GM19240 (cell line): ENCODE data around the gene TMEM175.
A peak's percentile ranks its signal among the peaks of the same experiment; 100 is the strongest.

Experiments used
- DNase-seq: peaks from one replicate; pipeline ENCODE4 v3.0.0; 2011; ENCODE audit warnings: low spot score; ENCODE audit not compliant: insufficient read length

The TMEM175 gene, protein sequence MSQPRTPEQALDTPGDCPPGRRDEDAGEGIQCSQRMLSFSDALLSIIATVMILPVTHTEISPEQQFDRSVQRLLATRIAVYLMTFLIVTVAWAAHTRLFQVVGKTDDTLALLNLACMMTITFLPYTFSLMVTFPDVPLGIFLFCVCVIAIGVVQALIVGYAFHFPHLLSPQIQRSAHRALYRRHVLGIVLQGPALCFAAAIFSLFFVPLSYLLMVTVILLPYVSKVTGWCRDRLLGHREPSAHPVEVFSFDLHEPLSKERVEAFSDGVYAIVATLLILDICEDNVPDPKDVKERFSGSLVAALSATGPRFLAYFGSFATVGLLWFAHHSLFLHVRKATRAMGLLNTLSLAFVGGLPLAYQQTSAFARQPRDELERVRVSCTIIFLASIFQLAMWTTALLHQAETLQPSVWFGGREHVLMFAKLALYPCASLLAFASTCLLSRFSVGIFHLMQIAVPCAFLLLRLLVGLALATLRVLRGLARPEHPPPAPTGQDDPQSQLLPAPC

GRCh38 chr4:931960-932712 lies at the start of gene TMEM175, which contains the start of gene GAK:
TMEM175 (plus strand) TSS chr4:932460; CDS start chr4:947740, 15,280 bp downstream.
GAK (minus strand) TSS chr4:932316; CDS start chr4:932187, 129 bp downstream.
- peak; percentile 98 for DNase-seq

DNA sequence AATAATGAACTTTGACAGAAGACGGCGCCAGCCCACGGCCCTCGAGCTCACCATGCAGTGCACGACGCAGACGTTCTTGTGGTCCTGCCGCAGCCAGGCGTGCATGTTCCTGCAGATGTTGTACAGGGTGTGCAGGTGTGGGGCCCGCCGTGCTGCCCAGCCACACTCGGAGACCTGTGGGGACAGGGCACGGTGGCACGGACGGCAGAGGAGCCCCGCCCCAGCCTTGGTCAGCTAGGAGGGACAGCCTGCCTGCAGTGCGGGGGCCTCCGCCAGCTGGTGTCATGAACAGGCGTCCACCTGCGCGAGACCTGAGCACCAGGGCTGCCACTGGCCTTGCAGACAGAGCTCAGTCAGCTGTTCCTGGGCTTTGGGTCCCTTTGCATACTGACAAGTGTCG lies 49.6 kb upstream of the TMEM175 start:
- no peak for DNase-seq

DNA sequence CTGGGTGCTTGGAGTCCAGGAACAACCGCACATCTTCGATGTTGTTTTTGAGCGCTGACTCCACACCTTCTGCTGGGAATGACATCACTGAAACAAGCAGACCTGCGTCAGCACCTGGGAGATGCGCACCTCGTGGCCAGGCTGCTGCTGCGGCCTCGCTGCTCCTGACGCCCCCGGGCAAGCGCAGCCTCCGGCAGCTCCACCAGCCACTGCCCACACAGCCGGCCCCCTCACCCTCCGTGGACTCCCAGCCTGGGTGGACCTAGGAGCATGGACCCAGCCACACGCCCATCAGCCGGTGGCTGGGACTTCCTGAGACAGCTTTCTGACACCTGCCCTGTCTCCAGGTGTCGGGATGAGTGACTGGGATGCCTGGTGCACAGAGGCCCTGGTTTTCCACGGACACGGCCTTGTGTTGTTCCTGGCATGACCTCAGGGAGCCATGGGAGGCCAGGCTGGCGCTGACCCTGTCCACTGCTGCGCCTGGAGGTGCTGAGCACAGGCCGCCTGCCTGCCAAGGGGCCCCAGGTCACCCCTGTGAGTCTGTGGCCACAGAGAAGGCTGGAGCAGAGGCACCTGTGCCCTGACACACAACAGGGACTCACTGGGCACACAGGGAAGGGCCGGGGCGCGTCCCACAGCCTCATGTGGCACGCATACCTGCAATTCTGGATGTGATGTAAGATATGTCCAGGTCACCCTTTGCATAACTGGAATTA lies 48.7 kb upstream of the TMEM175 start:
- DNase-seq = no peak

- DNase-seq = no peak
These were observed 48.0 kb upstream of the TMEM175 start for GRCh38 chr4:884259-884658.

DNA sequence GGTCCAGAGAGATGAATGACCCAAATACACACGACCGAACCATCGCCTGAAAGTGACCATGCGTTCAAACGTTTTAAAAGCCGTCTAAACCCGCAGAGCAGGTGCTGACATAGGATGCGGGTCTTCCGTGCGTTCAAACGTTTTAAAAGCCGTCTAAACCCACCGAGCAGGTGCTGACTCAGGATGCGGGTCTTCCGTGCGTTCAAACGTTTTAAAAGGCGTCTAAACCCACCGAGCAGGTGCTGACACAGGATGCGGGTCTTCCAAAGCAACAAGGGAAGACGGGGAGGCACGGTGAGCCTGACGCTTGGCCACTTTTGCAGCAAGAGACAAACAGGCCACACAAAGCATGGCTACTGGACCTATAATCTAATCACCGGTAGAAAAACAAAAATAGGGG lies 47.4 kb upstream of the TMEM175 start:
- no peak for DNase-seq

GRCh38 chr4:885353-885752 lies 46.9 kb upstream of the TMEM175 start:
- DNase-seq = no peak

- no peak for DNase-seq
These were observed 46.0 kb upstream of the TMEM175 start for GRCh38 chr4:886244-886643.

GRCh38 chr4:887034-887763 lies 45.1 kb upstream of the TMEM175 start:
- no peak for DNase-seq

- DNase-seq = no peak
These were observed 44.2 kb upstream of the TMEM175 start for GRCh38 chr4:888029-888428.

DNA sequence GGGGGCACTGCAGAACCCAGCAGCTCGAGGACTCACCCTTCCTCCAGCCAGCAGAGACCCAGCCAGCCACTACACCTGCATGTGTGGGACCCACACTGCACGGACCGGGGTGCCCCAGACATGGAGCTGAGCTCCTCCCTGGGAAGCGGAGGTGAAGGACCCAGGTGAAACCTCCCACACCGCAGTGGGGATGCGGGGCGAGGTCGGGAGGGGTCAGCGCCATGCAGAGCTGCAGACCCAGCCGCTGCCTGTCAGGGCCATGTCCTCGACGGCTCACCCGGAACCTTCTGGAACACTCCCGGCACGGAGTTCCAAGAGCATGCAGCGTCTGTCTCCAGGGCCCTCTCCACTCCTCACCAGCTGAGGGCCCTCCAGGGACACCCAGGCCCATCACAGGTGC lies 42.7 kb upstream of the TMEM175 start:
- DNase-seq = no peak

DNA sequence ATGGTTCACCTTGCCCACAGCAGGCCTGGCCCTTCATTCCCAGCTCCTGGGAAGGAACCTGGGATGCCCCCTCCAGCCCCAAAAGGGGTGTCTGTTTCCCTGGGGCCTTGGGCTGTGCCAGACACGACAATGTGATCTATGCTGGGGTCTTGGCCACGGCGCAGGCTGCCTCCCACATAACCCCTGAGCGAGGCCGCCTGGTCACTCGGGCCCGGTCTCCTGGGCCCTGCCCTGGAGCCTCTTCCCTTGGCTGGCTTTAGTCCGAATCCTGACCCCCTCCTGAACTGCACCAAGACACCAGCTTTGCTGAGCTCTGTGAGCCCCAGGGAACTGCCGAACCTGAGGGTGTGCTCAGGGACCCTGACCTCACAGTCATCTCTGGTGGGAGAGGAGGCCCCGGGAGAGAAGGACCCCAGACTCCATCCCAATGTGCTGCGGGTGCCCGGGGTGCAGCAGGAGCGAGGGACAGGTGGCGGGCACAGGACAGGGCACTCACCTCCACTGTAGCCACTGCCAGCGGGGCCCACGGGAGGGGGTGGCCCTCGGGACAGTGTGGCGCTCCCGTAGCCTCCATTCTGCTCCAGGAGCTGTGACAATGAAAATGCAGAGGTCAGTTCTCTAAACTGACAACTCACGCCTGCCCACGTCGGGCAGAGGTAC lies 42.1 kb upstream of the TMEM175 start:
- DNase-seq = no peak

GRCh38 chr4:891747-892146 lies 40.5 kb upstream of the TMEM175 start:
- DNase-seq = no peak

- no peak for DNase-seq
These were observed 39.5 kb upstream of the TMEM175 start for GRCh38 chr4:892780-893179.

- DNase-seq = no peak
These were observed 38.8 kb upstream of the TMEM175 start for GRCh38 chr4:893276-893994.

DNA sequence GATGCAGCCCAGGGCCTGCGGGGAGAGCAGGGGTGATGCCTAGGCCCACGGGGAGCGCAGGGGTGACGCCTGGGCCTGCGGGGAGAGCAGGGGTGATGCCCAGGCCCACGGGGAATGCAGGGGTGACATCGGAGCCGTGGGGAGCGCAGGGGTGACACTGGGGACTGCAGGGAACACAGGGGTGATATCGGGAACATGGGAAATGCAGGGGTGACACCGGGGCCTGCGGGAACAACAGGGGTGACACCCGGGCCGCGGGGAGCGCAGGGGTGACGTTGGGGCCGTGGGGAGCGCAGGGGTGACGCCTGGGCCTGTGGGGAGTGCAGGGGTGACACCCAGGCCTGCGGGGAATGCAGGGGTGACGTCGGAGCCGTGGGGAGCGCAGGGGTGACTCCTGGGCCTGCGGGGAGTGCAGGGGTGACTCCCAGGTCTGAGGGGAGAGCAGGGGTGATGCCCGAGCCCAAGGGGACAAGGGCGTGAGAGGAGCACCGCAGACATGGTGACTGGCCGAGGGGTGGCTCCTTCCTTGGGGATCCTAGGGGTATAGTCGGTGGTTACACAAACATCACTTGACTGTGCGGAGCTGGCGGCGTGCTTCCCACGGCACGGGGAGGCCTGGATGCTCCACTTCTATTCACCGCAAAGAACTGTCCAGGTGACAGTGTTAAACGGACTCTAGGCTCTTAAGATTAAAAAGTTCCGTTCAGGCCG lies 38.1 kb upstream of the TMEM175 start:
- no peak for DNase-seq

GRCh38 chr4:895596-895995 lies 36.7 kb upstream of the TMEM175 start:
- DNase-seq = no peak

DNA sequence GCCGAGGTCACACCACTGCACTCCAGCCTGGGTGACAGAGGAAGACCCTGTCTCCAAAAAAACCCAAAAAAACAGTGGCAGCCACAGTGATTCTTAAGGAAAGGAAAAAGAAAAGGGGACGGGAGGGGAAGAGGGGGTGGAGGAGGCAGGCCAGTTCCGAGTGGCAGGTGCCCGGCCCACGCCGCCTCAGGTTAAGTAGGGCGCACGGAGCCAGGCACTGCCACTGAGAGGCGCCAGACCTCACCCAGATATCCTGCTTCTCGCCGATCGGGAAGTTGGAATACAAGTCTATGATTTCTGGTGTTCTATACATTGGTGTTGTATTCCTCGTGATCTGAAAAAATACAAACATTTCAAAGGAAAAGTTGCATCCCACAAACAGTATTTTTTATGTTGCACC lies 36.0 kb upstream of the TMEM175 start:
- no peak for DNase-seq

DNA sequence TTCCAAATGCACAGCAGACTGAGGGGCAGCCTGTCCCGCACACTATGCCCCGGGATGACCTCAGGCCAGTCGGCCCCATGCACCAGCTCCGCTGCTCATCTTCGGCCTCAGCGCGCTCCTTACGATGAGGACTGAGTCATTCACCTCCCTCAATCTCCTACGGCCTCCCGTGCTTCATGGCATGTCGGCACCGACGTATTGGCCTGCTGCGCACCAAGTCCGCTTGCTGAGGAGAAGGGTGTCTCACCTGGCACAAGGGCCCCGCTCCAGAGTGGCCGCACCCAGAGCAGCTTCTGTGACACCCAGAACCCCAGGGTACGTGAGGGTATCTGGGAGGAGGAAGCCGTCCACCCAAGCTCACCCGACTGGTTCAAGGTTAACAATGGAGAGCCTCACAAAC lies 35.6 kb upstream of the TMEM175 start:
- no peak for DNase-seq

DNA sequence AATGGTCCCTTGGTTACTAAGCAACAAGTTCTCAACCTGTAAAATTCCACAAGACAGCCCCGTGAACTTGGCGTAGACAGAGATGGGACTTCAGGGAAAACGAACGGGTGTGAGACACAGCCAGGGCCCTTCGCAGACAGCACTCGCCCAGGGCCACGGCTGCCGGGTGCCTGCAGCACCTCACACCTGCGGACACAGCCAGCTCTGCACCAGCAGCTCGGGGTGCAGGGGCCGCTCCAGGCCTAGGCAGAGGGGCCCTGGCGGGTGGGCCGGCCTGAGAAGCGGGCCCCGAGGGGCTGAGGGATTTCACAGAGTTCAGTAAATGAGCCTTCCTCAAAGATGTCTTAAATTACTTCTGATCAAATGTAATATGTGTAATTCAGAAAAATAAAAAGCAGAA lies 34.1 kb upstream of the TMEM175 start:
- DNase-seq = no peak
